GM15510 (cell line): ENCODE measurements around the gene ADAMTS6.

ENCODE experiments used
- POLR2A ChIP-seq: IDR thresholded peaks from 3 replicates; pipeline ENCODE4 v1.6.1; 2011; ENCODE audit warnings: borderline replicate concordance; ENCODE audit not compliant: insufficient read length; ENCODE audit errors: extremely low read depth

ADAMTS6 gene

GRCh38 chr5:65213921-65214525, 267.7 kb downstream of the ADAMTS6 start:
- no peak for TF ChIP-seq POLR2A

GRCh38 chr5:65209341-65209740, 272.4 kb downstream of the ADAMTS6 start:
- TF ChIP-seq POLR2A = no peak

DNA sequence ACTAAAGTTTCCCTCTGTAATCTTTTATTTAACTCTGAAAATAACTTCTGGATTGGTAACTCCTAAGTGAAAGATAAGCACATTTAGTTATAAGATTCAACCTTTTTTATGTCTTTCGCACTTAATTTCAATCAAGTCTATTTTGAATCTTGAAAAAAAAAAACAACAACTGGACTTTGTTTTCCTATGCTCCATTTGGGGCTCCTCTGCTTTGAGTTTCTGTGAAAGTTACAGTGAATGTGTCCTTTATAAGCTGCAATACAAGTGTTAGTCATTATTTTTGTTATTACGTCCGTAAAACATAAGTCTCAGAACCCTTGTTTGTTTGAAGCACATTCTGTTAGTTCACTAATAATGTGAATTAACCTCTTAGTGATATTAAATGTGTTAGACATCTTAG, 276.8 kb downstream of the ADAMTS6 start:
- TF ChIP-seq POLR2A = no peak

DNA sequence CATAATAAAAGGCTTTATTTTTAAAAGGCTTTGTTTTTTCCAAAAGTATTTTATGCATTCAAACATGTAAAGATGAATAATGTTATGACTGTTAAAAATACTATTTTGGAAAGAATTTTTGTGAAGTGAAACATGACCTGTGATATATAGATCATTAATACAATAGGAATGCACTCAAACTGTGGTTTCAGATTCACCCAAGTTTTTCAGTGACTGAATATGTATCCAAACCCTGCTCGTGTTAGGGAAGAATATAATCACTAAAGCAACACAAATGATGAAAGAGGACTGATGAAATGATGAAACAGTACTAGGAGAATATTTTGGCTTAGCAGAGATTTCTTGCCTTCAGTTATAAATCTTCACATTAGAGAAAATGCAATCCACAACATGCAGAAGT, 278.0 kb downstream of the ADAMTS6 start:
- TF ChIP-seq POLR2A = no peak

- TF ChIP-seq POLR2A = no peak
These were observed 281.6 kb downstream of the ADAMTS6 start for GRCh38 chr5:65199993-65200675.

DNA sequence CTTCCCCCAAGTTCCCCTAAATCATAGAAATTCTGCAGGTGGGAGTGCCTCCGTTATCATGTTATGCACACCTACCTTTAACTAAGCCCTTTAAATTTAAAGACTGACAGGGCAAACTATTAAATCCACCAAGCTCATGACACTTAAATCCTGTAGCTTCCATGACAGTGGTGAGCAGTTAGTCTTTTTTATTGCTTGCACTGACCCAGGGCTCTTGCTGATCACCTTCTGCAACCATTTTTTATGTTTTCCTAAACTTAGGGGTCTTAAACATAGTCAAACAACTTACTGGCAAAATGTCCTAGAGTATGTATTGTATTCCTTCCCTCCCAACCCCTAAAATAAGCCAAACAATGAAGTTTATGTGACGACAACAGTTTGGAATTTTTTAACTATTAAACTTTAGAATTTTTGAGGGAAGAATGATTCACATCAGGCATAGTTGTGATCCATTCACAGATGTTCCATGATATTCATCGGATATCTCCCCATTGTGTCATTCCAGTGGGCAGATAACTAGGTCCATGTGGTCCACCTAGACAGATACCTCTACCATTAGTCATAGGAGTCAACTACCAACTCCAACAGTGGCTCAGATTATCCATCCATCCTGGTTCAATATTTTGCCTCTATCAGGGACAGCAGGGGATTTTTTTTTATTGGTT, 283.1 kb downstream of the ADAMTS6 start:
- no peak for TF ChIP-seq POLR2A

DNA sequence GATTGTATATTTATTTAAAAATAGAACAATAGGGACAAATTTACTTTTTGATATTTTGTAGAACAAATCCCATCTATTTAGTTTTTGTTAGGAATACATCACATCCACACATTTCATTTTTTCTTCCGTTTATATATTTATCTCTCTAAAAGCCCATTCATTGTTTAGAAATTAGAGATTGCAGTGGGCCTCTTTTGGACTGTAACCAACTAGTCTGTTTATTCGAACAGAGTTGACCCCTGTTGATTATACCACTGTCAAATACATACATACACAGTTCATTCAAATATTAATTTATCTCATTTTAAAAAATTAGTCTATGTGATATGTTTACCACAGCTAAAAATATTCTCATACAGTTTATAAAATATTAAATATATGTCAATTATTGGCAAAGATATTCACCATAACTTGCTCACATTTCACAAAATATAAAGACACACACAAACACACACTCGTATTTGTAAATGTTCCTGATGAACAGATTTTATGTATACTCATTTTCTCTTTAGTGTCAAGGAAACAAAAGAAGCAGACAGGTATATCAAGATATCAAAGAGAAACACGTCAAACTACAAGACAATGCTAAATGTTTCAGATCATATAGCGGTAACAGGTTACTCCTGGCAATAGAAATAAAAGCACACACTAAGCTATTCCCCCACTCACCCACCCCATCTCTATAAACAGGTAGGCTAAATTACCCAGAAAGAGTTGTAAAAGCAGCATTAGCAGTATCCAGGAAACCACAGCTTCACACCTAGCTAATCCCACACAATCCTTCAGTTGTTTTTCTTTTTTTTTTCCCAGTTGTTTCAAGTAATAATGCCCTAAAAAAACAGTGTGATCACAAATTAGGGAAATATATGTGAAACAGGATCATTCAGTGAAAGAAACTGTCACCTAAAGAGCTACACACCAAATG, 283.9 kb downstream of the ADAMTS6 start:
- no peak for TF ChIP-seq POLR2A

DNA sequence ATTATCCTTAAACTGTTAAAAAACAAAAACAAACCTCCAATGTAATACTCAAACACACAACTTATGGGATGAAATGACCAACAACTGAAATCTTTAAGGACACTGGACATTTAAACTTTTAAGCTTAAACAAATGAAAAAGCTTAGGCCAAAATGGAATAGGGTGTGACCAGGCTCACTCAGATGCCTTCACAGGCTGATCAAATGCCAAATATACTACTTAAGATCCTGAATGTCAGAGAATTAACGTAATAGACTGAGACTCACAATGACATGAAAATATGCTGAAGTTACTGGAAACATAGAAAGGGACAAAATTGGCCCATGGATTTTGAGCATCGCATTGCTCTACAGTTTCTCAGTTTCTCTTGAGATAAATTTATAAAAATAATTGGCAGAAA, 286.8 kb downstream of the ADAMTS6 start:
- no peak for TF ChIP-seq POLR2A

GRCh38 chr5:65192331-65192730, 289.4 kb downstream of the ADAMTS6 start:
- no peak for TF ChIP-seq POLR2A

- no peak for TF ChIP-seq POLR2A
These were observed 290.1 kb downstream of the ADAMTS6 start for GRCh38 chr5:65191554-65192135.

DNA sequence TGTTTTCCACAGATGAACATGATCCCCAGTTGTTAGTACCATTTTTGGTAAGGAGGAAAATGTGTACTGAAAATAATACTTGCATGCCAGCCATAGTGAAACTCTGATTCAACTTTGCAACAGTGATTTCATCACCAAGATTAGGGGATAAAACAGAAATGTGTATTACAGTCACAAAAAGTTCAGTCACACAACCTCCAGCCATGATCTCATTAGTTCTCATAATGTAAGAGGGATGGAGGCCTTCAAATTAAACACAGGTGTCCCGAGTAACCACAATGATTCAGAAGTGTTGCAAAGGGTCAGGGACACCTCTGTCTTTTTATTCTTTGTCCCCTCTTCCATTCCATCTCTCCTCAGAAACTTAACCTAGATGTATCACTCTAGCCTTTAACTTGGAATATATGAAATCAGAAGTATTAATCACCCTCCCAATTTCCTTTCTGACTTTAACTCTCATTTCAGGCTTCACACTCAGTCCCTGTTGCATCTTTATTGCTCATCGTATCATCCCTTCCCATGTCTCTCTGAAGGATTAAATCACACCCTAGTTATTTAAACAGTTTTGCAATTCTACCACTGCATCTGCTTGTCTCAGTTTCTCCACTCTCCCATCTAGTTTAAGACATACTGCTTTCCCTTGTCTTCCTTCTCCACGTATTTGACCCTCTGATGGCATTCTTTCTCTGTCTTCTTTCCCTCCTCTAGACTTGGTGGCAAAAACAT, 291.2 kb downstream of the ADAMTS6 start:
- TF ChIP-seq POLR2A = no peak

DNA sequence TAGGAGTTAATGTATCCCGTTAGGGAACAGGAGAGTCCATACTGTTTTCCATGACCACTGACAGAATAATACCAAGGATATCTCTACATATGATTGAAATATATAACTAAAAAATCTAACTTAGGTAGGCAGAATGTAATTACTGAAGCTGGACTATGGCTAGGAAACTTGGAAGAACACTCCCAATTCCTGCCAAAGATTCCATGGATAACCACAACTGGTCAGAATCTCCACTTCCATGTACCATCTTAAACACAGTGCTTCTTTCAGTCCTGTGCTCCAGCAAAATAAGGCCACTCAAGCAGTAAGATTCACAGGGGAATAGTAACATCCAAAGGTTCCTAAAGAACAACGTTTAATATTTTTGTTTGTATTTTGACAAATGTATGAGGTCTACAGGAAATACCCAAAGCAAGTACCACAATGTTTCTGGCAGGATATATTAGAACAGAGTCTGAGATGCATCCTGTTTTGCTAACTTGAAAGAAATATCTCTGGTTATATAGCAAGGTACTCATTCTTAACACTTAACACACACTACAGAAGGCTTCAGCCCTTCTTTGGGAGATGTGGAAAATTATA, 295.0 kb downstream of the ADAMTS6 start:
- TF ChIP-seq POLR2A = no peak

- TF ChIP-seq POLR2A = no peak
These were observed 296.3 kb downstream of the ADAMTS6 start for GRCh38 chr5:65185468-65185867.

DNA sequence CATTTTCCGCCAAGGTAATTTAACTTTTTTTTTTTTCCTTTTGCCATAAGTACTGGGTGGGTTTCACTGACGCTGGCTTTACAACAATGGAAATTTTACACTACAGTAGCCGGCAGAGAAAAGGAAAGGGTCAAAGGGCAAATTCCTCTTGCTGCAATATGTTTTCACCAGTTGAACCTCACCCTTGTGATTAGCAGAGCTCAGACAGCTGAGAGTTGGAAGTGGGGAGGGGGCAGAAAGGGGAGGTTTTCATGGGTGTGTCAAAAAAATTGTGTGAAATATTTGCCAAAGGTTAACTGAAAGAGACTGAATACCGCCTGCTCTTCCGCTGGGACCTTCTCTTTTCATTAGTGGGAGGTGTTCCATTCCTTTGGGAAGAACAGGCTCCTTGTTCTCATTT, 296.9 kb downstream of the ADAMTS6 start:
- no peak for TF ChIP-seq POLR2A
